Rectal smooth muscle tissue (tissue), 1 donor: ENCODE measurements around the gene PPARG.

Experiments
- H3K27ac ChIP-seq: one replicate; pipeline ENCODE4 v1.7.0; 2013; ENCODE audit warnings: low read depth, low read length, inconsistent platforms
- H3K27me3 ChIP-seq: one replicate; pipeline ENCODE4 v1.7.0; 2013; ENCODE audit warnings: low read length; ENCODE audit not compliant: control insufficient read depth, insufficient read depth
- H3K36me3 ChIP-seq: one replicate; pipeline ENCODE4 v1.7.0; 2013; ENCODE audit warnings: low read length; ENCODE audit not compliant: control insufficient read depth, insufficient read depth
- H3K4me1 ChIP-seq: one replicate; pipeline ENCODE4 v1.7.0; 2013; ENCODE audit warnings: low read length; ENCODE audit not compliant: control insufficient read depth, insufficient read depth
- H3K4me3 ChIP-seq: one replicate; pipeline ENCODE4 v1.7.0; 2013; ENCODE audit warnings: low read length
- H3K9ac ChIP-seq: one replicate; pipeline ENCODE4 v1.7.0; 2013; ENCODE audit warnings: low read length

PPARG gene

GRCh38 chr3:12303534-12303933, 14.7 kb downstream of the PPARG start:
- Histone ChIP-seq H3K4me3 (no peak overlapping the region), H3K27me3 (no peaks in the 10 kb centered on the region), H3K36me3 (no peaks in the 10 kb centered on the region), H3K9ac (no peak overlapping the region), H3K4me1 (no peaks in the 10 kb centered on the region), H3K27ac (no peak overlapping the region)

- Histone ChIP-seq H3K4me1 (no peaks in the 10 kb centered on the region), H3K9ac (no peak overlapping the region), H3K27me3 (no peaks in the 10 kb centered on the region), H3K27ac (no peak overlapping the region), H3K36me3 (no peaks in the 10 kb centered on the region), H3K4me3 (no peak overlapping the region)
Observed at GRCh38 chr3:12303993-12304392, 15.1 kb downstream of the PPARG start.

- Histone ChIP-seq H3K4me3 (no peak overlapping the region), H3K36me3 (no peaks in the 10 kb centered on the region), H3K27me3 (no peaks in the 10 kb centered on the region), H3K27ac (no peak overlapping the region), H3K4me1 (no peaks in the 10 kb centered on the region), H3K9ac (no peak overlapping the region)
Observed at GRCh38 chr3:12307136-12307535, 18.3 kb downstream of the PPARG start.

- Histone ChIP-seq H3K9ac (no peak overlapping the region), H3K36me3 (no peaks in the 10 kb centered on the region), H3K4me3 (no peak overlapping the region), H3K4me1 (no peaks in the 10 kb centered on the region), H3K27ac (no peak overlapping the region), H3K27me3 (no peaks in the 10 kb centered on the region)
Observed at GRCh38 chr3:12308517-12308916, 19.6 kb downstream of the PPARG start.

- Histone ChIP-seq H3K27ac (no peak overlapping the region), H3K4me1 (no peaks in the 10 kb centered on the region), H3K4me3 (no peak overlapping the region), H3K36me3 (no peaks in the 10 kb centered on the region), H3K27me3 (no peaks in the 10 kb centered on the region), H3K9ac (no peak overlapping the region)
Observed at GRCh38 chr3:12309716-12310115, 20.8 kb downstream of the PPARG start.

- no peaks in the 10 kb centered on the region for H3K27me3 ChIP-seq
- no peaks in the 10 kb centered on the region for H3K4me1 ChIP-seq
- H3K36me3 ChIP-seq: no peaks in the 10 kb centered on the region
- H3K4me3 ChIP-seq: no peak overlapping the region
- H3K27ac ChIP-seq: no peak overlapping the region
- no peak overlapping the region for H3K9ac ChIP-seq
Observed at GRCh38 chr3:12312010-12312409, 23.1 kb downstream of the PPARG start.

GRCh38 chr3:12313519-12313918, 24.6 kb downstream of the PPARG start:
- H3K36me3 ChIP-seq: no peaks in the 10 kb centered on the region
- no peak overlapping the region for H3K4me3 ChIP-seq
- H3K9ac ChIP-seq: no peak overlapping the region
- no peaks in the 10 kb centered on the region for H3K4me1 ChIP-seq
- no peaks in the 10 kb centered on the region for H3K27me3 ChIP-seq
- no peak overlapping the region for H3K27ac ChIP-seq

- H3K4me1 ChIP-seq: no peaks in the 10 kb centered on the region
Observed at GRCh38 chr3:12316253-12316652, 27.4 kb downstream of the PPARG start.

GRCh38 chr3:12316729-12317351, 28.0 kb downstream of the PPARG start:
- no peak overlapping the region for H3K27ac ChIP-seq

More at GRCh38 chr3:12316253-12316652, 27.4 kb downstream of the PPARG start:
- Histone ChIP-seq H3K27me3 (no peaks in the 10 kb centered on the region), H3K4me3 (no peak overlapping the region), H3K36me3 (no peaks in the 10 kb centered on the region), H3K27ac (no peak overlapping the region), H3K9ac (no peak overlapping the region)

GRCh38 chr3:12317914-12318313, 29.0 kb downstream of the PPARG start:
- no peaks in the 10 kb centered on the region for H3K4me1 ChIP-seq
- no peak overlapping the region for H3K4me3 ChIP-seq
- H3K36me3 ChIP-seq: no peaks in the 10 kb centered on the region
- no peaks in the 10 kb centered on the region for H3K27me3 ChIP-seq
- no peak overlapping the region for H3K27ac ChIP-seq
- no peak overlapping the region for H3K9ac ChIP-seq

More at GRCh38 chr3:12316729-12317351, 28.0 kb downstream of the PPARG start:
- Histone ChIP-seq H3K36me3 (no peaks in the 10 kb centered on the region), H3K9ac (no peak overlapping the region), H3K4me3 (no peak overlapping the region), H3K27me3 (no peaks in the 10 kb centered on the region), H3K4me1 (no peaks in the 10 kb centered on the region)

- no peaks in the 10 kb centered on the region for H3K36me3 ChIP-seq
- H3K4me3 ChIP-seq: no peak overlapping the region
- no peaks in the 10 kb centered on the region for H3K4me1 ChIP-seq
- H3K27me3 ChIP-seq: no peaks in the 10 kb centered on the region
- no peak overlapping the region for H3K27ac ChIP-seq
- no peak overlapping the region for H3K9ac ChIP-seq
Observed at GRCh38 chr3:12318758-12319621, 30.1 kb downstream of the PPARG start.

GRCh38 chr3:12321015-12321414, 32.1 kb downstream of the PPARG start:
- Histone ChIP-seq H3K4me1 (no peaks in the 10 kb centered on the region), H3K9ac (no peak overlapping the region), H3K27ac (no peak overlapping the region), H3K4me3 (no peak overlapping the region), H3K27me3 (no peaks in the 10 kb centered on the region), H3K36me3 (no peaks in the 10 kb centered on the region)

GRCh38 chr3:12323237-12323636, 34.4 kb downstream of the PPARG start:
- Histone ChIP-seq H3K36me3 (no peaks in the 10 kb centered on the region), H3K4me3 (no peak overlapping the region), H3K27ac (no peak overlapping the region), H3K4me1 (no peaks in the 10 kb centered on the region), H3K27me3 (no peaks in the 10 kb centered on the region), H3K9ac (no peak overlapping the region)
